ENCODE results near the gene UBTF.

UBTF gene

GRCh38 chr17:44267165-44267455 is 47.6 kb upstream of the UBTF start:
- no peak for TF ChIP-seq BACH2 (CRISPR knock-in tag; IDR thresholded peaks at IDR 0.05; ENCODE audit: borderline replicate concordance)
- TF ChIP-seq ZC3H10 (CRISPR knock-in tag; IDR thresholded peaks at IDR 0.05), result no peak
- no peak for TF ChIP-seq OSR1 (CRISPR knock-in tag; IDR thresholded peaks at IDR 0.05)
- TF ChIP-seq PATZ1 (CRISPR knock-in tag; IDR thresholded peaks at IDR 0.05; ENCODE audit: borderline replicate concordance), result no peak
- no peak for TF ChIP-seq ARNTL (CRISPR knock-in tag; IDR thresholded peaks at IDR 0.05; ENCODE audit: borderline replicate concordance, low read depth)
- no peak for TF ChIP-seq ISL1 (CRISPR knock-in tag; IDR thresholded peaks at IDR 0.05)
- no peak for TF ChIP-seq RARB (CRISPR knock-in tag; IDR thresholded peaks at IDR 0.05)
- TF ChIP-seq CREB5 (CRISPR knock-in tag; IDR thresholded peaks at IDR 0.05; ENCODE audit: low read depth), result no peak
- no peak for ATAC-seq

- ATAC-seq, result peak; percentile 60
- TF ChIP-seq RARB (CRISPR knock-in tag; IDR thresholded peaks at IDR 0.05) (no peak), TCF4 (CRISPR knock-in tag; IDR thresholded peaks at IDR 0.05; ENCODE audit: borderline replicate concordance) (peak; percentile 38; the same call in 1 of the 2 replicates), PATZ1 (CRISPR knock-in tag; IDR thresholded peaks at IDR 0.05; ENCODE audit: borderline replicate concordance) (no peak), ZFP3 (CRISPR knock-in tag; IDR thresholded peaks at IDR 0.05) (no peak), GLIS3 (CRISPR knock-in tag; IDR thresholded peaks at IDR 0.05) (no peak), OSR1 (CRISPR knock-in tag; IDR thresholded peaks at IDR 0.05) (no peak)
Observed at GRCh38 chr17:44266402-44267164, 47.1 kb upstream of the UBTF start.

- no peak for TF ChIP-seq RARB (CRISPR knock-in tag; IDR thresholded peaks at IDR 0.05)
- no peak for TF ChIP-seq ZFP3 (CRISPR knock-in tag; IDR thresholded peaks at IDR 0.05)
- no peak for TF ChIP-seq PPARA (CRISPR knock-in tag; IDR thresholded peaks at IDR 0.05; ENCODE audit: borderline replicate concordance)
- no peak for TF ChIP-seq TCF4 (CRISPR knock-in tag; IDR thresholded peaks at IDR 0.05; ENCODE audit: borderline replicate concordance)
- no peak for TF ChIP-seq ESRRG (CRISPR knock-in tag; IDR thresholded peaks at IDR 0.05)
- TF ChIP-seq ZNF8 (CRISPR knock-in tag; IDR thresholded peaks at IDR 0.05), result no peak
- TF ChIP-seq SNAI2 (CRISPR knock-in tag; IDR thresholded peaks at IDR 0.05), result no peak
- no peak for TF ChIP-seq PATZ1 (CRISPR knock-in tag; IDR thresholded peaks at IDR 0.05; ENCODE audit: borderline replicate concordance)
- TF ChIP-seq CREB5 (CRISPR knock-in tag; IDR thresholded peaks at IDR 0.05; ENCODE audit: low read depth), result no peak
- TF ChIP-seq ZFP30 (CRISPR knock-in tag; IDR thresholded peaks at IDR 0.05), result no peak
- no peak for TF ChIP-seq CSRNP3 (CRISPR knock-in tag; IDR thresholded peaks at IDR 0.05)
- TF ChIP-seq OSR1 (CRISPR knock-in tag; IDR thresholded peaks at IDR 0.05), result no peak
- no peak for ATAC-seq
Observed at GRCh38 chr17:44263345-44263902, 43.9 kb upstream of the UBTF start.

Measured in SK-N-SH treated with all-trans-retinoic acid at 6 μM for 48 hours (cell line).